SK-N-SH treated with all-trans-retinoic acid at 6 μM for 48 hours (cell line): ENCODE measurements around the gene GRIK1.

Experiments used
- ATAC-seq: fragments of 200-7000 bp; cut with Tn5 transposase; 3 replicates; pipeline ENCODE4 v1.9.1; 2020; ENCODE audit warnings: mild to moderate bottlenecking, moderate library complexity
- ARNTL ChIP-seq: fragments of 450-650 bp; formaldehyde crosslinking; IDR thresholded peaks from 2 replicates; pipeline ENCODE4 v1.5.0; 2020; ENCODE audit warnings: low read depth, mild to moderate bottlenecking, moderate library complexity, borderline replicate concordance
- BACH2 ChIP-seq: fragments of 250-450 bp; sonication (Bioruptor Pico); IDR thresholded peaks from 2 replicates; pipeline ENCODE4 v1.9.0; 2021; ENCODE audit warnings: mild to moderate bottlenecking, borderline replicate concordance
- CSDC2 ChIP-seq: fragments of 250-450 bp; sonication (Bioruptor Pico); IDR thresholded peaks from 2 replicates; pipeline ENCODE4 v1.5.0; 2020; ENCODE audit warnings: mild to moderate bottlenecking, moderate library complexity
- CSRNP3 ChIP-seq: fragments of 250-450 bp; sonication (Bioruptor Pico); IDR thresholded peaks from 2 replicates; pipeline ENCODE4 v1.5.1; 2021; ENCODE audit warnings: mild to moderate bottlenecking, moderate library complexity
- ESRRG ChIP-seq: fragments of 250-450 bp; sonication (Bioruptor Pico); IDR thresholded peaks from 2 replicates; pipeline ENCODE4 v1.6.1; 2021; ENCODE audit warnings: mild to moderate bottlenecking
- GLIS3 ChIP-seq: fragments of 250-450 bp; sonication (Bioruptor Pico); IDR thresholded peaks from 2 replicates; pipeline ENCODE4 v1.5.0; 2020; ENCODE audit warnings: mild to moderate bottlenecking, moderate library complexity
- ISL1 ChIP-seq: fragments of 250-450 bp; sonication (Bioruptor Pico); IDR thresholded peaks from 2 replicates; pipeline ENCODE4 v2.1.2; 2022; ENCODE audit warnings: mild to moderate bottlenecking, moderate library complexity
- OSR1 ChIP-seq: fragments of 250-450 bp; sonication (Bioruptor Pico); IDR thresholded peaks from 2 replicates; pipeline ENCODE4 v1.8.0; 2022; ENCODE audit warnings: moderate library complexity, mild to moderate bottlenecking, inconsistent platforms
- PATZ1 ChIP-seq: fragments of 250-450 bp; sonication (Bioruptor Pico); IDR thresholded peaks from 2 replicates; pipeline ENCODE4 v1.8.0; 2020; ENCODE audit warnings: mild to moderate bottlenecking, moderate library complexity, borderline replicate concordance
- POU6F1 ChIP-seq: fragments of 250-450 bp; sonication (Bioruptor Pico); IDR thresholded peaks from 2 replicates; pipeline ENCODE4 v1.8.0; 2021; ENCODE audit warnings: low read depth, mild to moderate bottlenecking, moderate library complexity, borderline replicate concordance
- PPARA ChIP-seq: fragments of 250-450 bp; sonication (Bioruptor Pico); IDR thresholded peaks from 2 replicates; pipeline ENCODE4 v1.5.0; 2020; ENCODE audit warnings: mild to moderate bottlenecking, borderline replicate concordance
- RARB ChIP-seq: fragments of 250-450 bp; sonication (Bioruptor Pico); IDR thresholded peaks from 2 replicates; pipeline ENCODE4 v1.8.0; 2021; ENCODE audit warnings: mild to moderate bottlenecking, moderate library complexity
- SNAI2 ChIP-seq: fragments of 250-450 bp; sonication (Bioruptor Pico); IDR thresholded peaks from 2 replicates; pipeline ENCODE4 v1.5.0; 2020; ENCODE audit warnings: mild to moderate bottlenecking, moderate library complexity
- TCF4 ChIP-seq: fragments of 250-450 bp; sonication (Bioruptor Pico); IDR thresholded peaks from 2 replicates; pipeline ENCODE4 v1.8.0; 2021; ENCODE audit warnings: mild to moderate bottlenecking, moderate library complexity, borderline replicate concordance
- TOX ChIP-seq: fragments of 250-450 bp; sonication (Bioruptor Pico); IDR thresholded peaks from 2 replicates; pipeline ENCODE4 v1.8.0; 2021; ENCODE audit warnings: mild to moderate bottlenecking, moderate library complexity, borderline replicate concordance
- TSHZ2 ChIP-seq: fragments of 250-450 bp; sonication (Bioruptor Pico); IDR thresholded peaks from 2 replicates; pipeline ENCODE4 v1.5.0; 2020; ENCODE audit warnings: mild to moderate bottlenecking, moderate library complexity
- ZC3H10 ChIP-seq: fragments of 250-450 bp; sonication (Bioruptor Pico); IDR thresholded peaks from 2 replicates; pipeline ENCODE4 v1.5.1; 2021; ENCODE audit warnings: mild to moderate bottlenecking, moderate library complexity
- ZFP3 ChIP-seq: fragments of 250-450 bp; sonication (Bioruptor Pico); IDR thresholded peaks from 2 replicates; pipeline ENCODE4 v1.5.0; 2020; ENCODE audit warnings: mild to moderate bottlenecking, moderate library complexity
- ZFP30 ChIP-seq: fragments of 450-650 bp; formaldehyde crosslinking; IDR thresholded peaks from 2 replicates; pipeline ENCODE4 v1.5.0; 2022; ENCODE audit warnings: mild to moderate bottlenecking, moderate library complexity
- ZNF565 ChIP-seq: fragments of 450-650 bp; formaldehyde crosslinking; conservative IDR thresholded peaks from 2 replicates; pipeline ENCODE4 v1.5.0; 2020; ENCODE audit warnings: low read depth, mild to moderate bottlenecking, moderate library complexity
- ZNF70 ChIP-seq: fragments of 450-650 bp; formaldehyde crosslinking; IDR thresholded peaks from 2 replicates; pipeline ENCODE4 v1.5.0; 2020; ENCODE audit warnings: mild to moderate bottlenecking, moderate library complexity

The GRIK1 gene

GRCh38 chr21:29870814-29871213 lies 69.0 kb downstream of the GRIK1 start:
- no peak for TF ChIP-seq TCF4 (CRISPR knock-in tag)
- no peak for TF ChIP-seq BACH2 (CRISPR knock-in tag)
- no peak for ATAC-seq

GRCh38 chr21:29867796-29868195 lies 72.0 kb downstream of the GRIK1 start:
- ATAC-seq = no peak
- no peak for TF ChIP-seq OSR1 (CRISPR knock-in tag)
- TF ChIP-seq PATZ1 (CRISPR knock-in tag) = no peak
- TF ChIP-seq ESRRG (CRISPR knock-in tag) = no peak
- TF ChIP-seq GLIS3 (CRISPR knock-in tag) = no peak
- TF ChIP-seq TOX (CRISPR knock-in tag) = no peak
- no peak for TF ChIP-seq PPARA (CRISPR knock-in tag)
- TF ChIP-seq ZFP3 (CRISPR knock-in tag) = no peak

GRCh38 chr21:29860346-29860745 lies 79.5 kb downstream of the GRIK1 start:
- TF ChIP-seq RARB (CRISPR knock-in tag) (no peak), PPARA (CRISPR knock-in tag) (no peak), ARNTL (CRISPR knock-in tag) (no peak), ZFP3 (CRISPR knock-in tag) (no peak), TOX (CRISPR knock-in tag) (no peak), GLIS3 (CRISPR knock-in tag) (no peak), POU6F1 (no peak), ZFP30 (CRISPR knock-in tag) (no peak), CSRNP3 (no peak), CSDC2 (no peak), SNAI2 (CRISPR knock-in tag) (no peak), OSR1 (CRISPR knock-in tag) (no peak)
- ATAC-seq = no peak

- no peak for ATAC-seq
- TF ChIP-seq POU6F1 (no peak), ZC3H10 (CRISPR knock-in tag) (no peak), TCF4 (CRISPR knock-in tag) (no peak), ZFP30 (CRISPR knock-in tag) (no peak), ZFP3 (CRISPR knock-in tag) (no peak), ZNF70 (CRISPR knock-in tag) (no peak), PPARA (CRISPR knock-in tag) (no peak), CSDC2 (no peak), TSHZ2 (no peak), OSR1 (CRISPR knock-in tag) (no peak), PATZ1 (CRISPR knock-in tag) (no peak), SNAI2 (CRISPR knock-in tag) (no peak), ESRRG (CRISPR knock-in tag) (no peak), ZNF565 (no peak), RARB (CRISPR knock-in tag) (no peak), GLIS3 (CRISPR knock-in tag) (no peak), BACH2 (CRISPR knock-in tag) (no peak), CSRNP3 (no peak), ISL1 (CRISPR knock-in tag) (no peak)
Observed at GRCh38 chr21:29857150-29857549, 82.6 kb downstream of the GRIK1 start.
